HG03457 (cell line): ENCODE results near the gene NXPH1.

Source experiments
- ATAC-seq: cut with Tn5 transposase; IDR thresholded peaks from one replicate; pipeline ENCODE4 v1.9.1; 2021; ENCODE audit warnings: moderate number of reproducible peaks; ENCODE audit not compliant: unreplicated experiment

The NXPH1 gene

DNA sequence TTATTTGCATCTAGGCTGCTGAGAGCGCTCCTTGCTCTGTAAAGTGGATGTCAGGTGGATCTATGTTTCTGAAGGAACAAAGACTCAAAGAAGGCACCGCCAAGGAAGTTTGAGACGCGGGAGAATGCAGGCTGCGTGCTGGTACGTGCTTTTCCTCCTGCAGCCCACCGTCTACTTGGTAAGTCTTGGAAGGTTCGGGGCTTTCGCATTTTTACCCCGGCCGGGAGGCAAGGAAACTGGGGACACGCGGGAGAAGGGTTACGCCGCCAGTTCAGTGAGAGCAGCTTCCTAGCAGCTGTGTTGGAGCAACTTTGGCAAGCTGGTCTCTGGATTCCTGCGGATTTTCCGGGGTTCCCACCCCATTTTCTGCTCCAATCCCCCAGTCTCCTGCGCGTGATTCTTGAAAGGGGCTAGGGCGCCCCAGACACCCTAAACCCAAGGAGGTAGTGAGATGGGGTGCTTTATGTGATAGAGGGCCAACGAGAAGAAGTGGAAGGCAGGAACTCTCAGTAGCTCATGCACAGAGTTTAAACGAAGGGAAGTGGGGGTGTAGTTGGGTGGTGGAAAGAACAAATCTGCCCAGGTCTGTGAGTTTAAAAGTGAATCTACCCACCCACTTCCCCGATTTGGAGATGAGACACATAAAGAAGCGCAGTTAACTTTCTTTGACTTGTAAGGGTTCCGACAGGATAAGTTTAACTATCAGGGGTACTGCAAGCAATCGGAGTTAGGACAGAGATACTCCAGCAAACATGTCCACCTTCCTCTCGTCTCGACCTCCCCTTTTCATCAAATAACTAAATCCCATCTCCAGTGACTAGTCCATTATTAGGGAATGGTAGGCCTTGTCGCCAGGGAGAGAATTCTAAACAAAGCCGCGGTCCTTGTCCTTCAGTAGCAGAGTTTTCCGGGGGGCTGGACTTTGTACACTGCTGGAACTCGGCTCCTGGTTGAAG is 2.5 kb downstream of the NXPH1 start:
- no peak for ATAC-seq

DNA sequence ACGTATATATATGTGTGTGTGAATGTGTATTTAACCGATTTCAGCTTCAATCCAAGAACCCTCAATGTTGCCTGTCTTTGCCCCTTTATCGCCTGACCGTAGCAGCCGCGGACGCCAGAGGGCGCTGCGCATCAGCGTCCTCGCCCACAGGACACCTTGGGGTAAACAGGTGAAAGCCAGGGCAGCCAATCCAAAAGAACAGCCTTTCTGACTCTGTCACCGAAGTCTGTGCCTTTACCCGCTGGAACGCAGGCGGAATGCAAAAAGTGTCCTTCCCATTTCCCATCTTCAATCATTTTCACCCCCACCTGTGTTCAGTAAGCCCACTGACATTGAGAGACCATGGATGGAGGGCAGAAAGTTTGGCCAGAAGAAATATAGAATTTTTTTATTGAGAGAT is 3.6 kb downstream of the NXPH1 start:
- no peak for ATAC-seq

DNA sequence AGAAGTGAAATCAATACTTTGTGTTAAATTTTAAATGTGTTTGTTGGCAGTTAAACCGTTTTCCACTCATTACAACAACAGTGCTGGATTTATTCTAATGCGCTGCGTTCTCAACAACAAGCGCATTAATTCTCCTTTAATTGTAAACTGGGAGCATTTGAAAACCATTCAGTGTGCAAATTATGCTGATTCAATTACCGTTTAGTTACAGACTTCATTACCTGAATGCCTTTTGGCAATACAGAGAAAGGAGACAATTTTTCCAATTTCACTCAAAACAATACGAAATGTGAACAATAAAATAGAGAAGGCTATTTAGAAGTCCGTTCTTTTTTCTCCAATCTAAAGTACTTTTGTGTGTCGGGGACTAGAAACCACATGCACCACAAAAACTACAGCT is 4.2 kb downstream of the NXPH1 start:
- no peak for ATAC-seq

DNA sequence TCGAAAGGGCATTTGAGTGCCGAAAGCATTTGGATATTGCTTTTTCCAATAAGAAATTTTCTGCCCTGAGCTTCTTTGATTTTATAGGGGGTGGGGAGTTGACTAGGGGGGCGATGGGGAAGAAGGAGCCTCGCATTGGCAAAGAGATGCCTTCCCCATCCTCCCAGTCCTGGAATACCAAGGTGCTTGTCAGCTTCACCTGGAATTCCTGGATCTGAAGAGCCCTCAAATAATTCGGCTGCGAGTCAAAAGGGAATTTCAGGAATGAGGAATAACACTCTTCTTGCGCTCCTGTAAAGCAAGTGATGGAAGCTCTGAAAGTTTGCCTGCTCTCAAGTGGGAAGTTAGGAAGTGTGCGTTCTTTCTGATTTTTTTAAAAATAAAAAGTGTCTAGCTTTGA is 7.3 kb downstream of the NXPH1 start:
- no peak for ATAC-seq

DNA sequence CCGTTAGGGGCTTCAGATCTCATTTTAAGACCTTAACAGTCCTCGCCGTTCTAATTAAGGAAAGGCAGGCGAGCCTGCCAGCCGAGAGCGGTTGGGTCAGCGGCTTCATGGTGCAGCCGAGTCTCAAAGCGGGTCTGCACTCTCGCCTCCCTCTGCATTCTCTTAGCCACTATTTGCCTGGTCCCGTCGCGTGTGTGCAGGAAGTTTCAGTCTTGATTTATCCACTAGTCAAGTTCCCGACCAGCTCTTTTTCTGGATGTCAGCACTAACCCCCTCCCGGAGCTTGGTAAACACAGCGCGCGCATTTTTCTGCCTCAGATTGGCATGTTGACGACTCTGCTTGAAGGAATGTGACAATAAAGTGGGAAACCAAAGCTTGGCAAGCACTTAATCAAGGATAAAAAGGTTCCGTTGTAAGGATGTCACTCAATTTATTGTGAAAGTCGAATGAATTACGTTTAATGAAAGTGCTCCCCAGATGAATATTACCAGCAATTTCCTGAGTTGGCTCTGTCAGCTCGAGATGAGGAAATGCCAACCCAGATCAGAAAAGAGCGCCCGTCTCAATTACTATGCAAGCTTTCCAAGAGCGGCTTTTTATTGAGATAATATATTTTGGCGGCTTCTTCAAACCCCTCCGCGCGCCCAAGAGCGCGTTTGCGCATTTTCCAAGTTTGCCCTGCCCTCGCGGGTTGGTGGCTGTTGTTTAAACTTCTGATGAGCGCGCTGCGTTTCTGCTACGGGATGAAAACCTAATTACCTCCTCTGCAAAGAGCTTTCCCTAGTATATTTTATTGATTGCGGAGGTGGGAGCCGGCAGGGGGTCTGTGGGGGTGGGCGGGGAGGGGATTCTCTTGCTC is 7.9 kb downstream of the NXPH1 start:
- no peak for ATAC-seq

DNA sequence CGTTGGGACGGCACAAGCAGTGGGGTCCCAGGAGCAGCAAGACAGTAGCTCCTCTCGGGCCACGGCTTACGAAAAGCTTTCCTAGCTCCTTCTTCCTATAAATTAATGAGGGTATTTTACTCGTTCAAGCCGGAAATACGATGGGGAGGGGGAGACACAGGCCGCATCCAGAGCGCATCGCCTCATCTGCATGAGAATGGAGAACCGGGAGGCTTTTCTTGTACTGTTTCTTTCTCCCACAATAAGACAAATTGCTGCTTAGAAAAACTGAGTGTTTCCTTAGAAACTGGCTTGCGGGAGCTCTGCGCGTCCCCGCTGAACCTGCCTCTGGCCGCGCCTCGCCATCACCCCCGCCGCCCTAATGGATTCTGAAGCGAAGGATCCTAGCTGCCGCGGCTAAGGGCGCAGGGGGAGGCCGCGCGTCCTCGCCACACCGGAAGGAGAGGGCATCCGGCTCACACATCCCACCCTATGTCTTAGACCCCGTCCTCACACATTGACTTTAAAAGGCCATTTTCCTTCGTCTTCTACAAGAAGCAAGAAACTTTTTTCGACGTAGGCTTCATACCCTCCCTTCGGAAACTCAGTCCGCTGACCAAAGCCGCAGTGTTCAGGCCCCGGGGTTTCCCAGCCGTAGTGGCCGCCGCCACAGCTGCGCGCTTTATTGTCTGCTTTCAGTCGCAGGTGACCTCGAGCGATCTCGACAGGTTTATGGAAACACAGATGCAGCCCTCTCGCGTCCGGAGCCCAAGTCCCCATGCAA is 8.8 kb downstream of the NXPH1 start:
- ATAC-seq = no peak

DNA sequence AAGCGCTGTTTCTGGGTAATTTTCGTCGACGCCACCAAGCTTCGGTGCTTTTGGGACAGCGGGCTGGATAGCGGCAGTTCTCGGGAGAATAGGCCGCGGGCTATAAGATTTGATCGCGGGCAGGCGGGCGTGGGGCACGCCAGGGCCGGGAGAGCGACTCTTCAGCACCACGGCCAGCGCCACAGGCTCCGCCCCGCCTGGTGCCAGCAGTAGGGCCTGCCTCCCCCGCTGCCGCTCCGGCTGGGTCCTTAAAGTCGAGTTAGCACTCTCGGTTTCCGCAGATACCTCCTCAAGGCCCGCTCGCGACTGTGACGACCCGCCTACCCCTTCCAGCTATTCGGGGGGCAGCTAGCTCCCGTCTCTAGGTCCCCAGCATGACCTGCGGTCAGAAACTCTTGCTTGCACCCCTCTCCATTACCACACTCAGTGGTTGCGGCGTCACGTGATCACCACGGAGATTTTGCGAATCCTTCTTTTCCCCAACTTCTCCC is 9.4 kb downstream of the NXPH1 start:
- no peak for ATAC-seq

DNA sequence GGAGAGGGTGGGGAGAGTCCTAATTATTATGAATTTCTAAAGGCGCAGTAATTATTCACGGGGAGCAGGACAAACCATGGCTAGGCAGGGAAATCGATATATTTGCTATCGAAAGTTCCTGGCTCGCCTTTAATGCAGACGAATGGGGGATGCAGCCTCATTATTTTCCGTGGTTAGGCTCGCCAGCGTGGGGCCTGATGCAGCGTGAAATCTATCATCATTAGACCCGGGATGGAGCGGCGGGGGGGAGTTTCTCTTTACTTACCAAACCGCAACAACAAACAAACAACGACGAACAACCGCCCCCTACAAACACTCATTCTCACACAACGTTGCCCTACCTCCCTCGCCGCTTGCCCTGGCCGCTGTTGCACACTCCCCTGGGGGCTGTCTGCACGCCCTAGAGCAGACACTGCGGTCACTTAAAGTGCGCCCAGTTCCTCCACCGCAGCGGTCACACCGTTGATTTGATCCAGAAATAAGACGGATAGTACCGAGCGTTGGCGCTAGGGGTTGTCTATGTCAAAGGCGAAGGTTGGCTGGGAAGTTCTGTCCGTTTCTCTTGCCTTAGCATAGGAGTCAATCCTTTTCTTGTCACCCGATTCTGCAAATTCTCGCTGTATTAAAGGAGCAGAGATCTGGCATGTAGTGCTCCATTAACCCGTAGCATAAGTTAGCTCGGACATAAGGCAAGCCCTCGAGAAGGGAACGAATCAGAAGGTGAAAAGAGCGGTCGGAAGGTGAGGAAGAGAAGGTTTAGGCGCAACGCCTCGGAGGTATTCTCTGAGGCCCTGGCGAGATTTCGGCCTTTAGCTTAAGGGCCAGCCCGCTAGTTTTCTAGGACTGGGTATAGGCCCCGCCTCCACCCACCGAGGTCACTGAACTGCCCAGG is 10.4 kb downstream of the NXPH1 start:
- ATAC-seq = no peak

DNA sequence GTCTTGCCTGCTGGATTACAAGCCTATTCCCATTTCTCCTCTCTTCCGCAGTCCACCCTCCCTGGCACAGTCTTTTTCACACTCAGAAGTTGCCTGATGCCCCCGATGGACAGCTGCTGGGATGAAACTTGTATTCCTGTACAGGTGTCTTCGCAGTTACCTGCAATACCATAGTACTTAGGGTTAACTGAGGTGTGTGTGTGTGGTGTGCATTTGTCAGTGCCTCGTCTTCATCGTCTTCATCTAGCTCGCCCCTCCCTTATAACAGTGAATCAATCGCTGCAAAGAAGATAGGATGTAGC is 11.0 kb downstream of the NXPH1 start:
- ATAC-seq = no peak

DNA sequence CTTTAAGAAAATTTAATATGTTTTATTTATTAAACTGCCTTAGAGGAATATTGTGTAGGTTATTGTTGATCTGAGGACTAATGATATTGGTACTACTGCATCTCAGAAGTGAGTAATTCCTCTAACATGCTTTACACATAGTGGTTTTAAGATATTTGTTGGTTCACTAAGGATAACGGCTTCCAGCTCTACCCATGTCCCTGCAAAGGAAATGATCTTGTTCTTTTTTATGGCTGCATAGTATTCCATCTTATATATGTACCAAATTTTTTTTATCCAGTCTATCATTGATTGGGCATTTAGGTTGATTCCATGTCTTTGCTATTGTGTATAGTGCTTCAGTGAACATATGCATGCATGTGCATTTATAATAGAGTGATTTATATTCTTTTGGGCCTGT is 20.1 kb downstream of the NXPH1 start:
- no peak for ATAC-seq

DNA sequence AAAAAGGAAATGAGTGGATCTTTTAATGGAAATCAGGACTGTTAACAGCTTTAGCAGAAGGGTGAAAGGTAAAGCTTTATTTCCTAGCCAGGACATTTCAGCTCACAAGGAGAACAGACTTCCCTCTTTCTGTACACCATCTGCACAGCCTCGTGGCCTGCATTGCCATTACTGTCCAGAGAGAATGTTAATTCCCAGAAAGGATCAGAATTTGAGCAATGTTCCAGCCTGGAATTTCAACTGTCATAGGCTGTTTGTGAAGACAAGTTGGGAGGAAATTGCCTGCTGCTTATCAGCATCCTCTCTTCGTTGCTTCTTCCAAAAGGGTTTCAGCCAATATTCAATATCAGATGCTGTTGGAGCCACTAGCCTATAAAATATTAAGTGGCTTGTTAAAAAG is 22.0 kb downstream of the NXPH1 start:
- no peak for ATAC-seq

DNA sequence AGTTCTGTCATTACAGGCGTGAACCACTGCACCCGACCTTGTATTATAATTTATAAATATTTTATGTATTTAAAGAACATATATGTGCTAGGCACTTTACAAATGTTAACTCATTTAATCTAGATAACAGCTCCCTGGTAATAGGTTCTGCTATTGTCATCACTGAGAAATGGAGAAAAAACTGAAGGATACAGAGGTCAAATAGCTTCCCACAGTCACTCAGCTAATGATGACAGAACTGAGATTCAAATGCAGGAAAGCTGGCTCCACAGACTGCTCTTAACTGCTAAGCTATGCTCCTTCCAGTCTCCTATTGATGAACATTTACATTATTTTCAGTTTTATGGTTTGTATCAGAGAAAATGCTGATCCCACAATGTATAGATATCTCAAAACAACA is 28.9 kb downstream of the NXPH1 start:
- ATAC-seq = no peak

DNA sequence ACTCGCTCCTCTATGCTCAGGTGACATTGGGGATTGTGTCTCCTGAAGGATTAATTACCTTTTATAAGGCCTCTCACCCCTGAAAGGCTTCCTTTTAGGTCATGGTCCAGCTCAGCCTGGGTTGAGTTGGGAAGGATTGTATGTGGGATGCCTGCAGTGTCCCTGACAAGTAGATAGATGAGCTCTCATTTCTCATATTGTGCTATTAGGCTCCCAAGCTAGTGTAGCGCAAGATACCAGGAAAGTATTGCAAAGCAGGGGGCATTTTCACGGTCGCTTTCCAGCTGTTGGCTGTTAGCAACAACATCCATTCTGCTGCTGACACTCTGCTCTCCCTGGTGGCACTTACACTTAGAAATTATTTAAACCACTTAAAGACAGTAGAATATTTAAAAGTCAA is 31.9 kb downstream of the NXPH1 start:
- ATAC-seq = no peak

DNA sequence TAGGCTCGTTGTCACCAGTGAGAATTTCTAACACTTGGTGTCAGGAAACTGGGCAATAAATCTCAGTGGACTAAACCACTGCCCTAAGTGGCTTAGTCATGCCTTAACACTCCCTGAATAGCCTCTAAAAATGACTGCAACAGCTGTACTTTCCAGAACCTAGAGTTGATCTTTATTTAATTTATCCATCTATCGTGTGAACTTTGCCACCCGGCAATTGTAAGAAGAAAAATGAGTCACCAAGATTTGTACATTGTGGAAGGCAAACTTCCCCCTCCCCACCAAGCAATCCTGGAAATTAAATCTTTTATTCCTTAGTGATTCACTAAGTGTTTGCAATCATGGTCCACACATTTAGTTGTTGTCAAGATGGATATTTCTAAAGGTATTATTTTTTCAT is 47.1 kb downstream of the NXPH1 start:
- ATAC-seq = no peak

DNA sequence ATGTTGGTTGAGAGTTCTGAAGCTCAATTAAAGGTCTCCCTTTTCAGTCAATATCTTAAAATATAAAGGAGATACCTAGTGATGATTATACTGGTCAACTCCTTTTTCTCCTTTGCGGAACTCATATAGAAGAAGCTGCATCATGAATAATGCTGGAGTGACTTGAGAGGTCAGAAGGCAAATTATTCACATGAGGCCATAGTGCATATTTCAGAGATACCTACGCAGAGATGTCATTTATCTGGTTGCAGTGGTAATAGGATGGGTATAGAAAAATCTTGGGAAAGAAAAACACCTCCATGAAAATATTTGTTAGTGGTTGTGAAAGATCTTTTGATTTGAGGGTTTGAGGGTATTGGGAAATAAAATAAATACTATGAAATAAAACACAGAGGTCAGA is 47.7 kb downstream of the NXPH1 start:
- no peak for ATAC-seq

DNA sequence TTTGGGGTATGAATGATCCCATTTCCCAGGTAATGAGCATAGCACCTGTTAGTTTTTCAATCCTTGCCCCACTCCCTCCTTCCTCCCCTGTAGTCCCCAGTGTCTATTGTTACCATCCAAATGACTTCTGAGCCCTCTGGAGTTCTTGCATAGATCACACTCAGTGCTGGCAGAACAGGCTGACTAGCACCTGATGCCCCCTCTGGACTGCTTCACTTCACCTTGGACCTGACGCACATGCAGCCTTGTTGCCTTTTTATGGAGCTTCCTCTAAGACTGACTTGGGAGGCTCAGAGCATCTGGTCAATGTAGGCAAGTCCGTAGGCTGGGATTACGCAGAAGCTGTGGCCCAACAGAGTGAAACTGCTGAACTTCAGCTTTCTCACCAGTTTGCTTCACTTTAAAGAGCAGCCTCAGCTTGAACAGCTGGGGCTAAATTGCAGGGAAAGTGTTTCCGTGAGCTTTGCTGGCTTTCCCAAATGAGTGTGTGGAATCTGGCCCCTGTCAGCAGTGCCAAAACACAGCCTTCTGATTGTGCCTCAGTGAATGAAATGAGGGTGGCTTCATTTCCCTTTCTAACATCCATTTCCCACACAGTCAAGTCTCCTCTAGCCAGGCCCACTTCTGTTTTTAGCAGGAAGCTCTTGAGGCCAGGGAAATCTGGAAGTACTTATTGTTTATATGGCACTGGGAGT is 48.5 kb downstream of the NXPH1 start:
- ATAC-seq = no peak

DNA sequence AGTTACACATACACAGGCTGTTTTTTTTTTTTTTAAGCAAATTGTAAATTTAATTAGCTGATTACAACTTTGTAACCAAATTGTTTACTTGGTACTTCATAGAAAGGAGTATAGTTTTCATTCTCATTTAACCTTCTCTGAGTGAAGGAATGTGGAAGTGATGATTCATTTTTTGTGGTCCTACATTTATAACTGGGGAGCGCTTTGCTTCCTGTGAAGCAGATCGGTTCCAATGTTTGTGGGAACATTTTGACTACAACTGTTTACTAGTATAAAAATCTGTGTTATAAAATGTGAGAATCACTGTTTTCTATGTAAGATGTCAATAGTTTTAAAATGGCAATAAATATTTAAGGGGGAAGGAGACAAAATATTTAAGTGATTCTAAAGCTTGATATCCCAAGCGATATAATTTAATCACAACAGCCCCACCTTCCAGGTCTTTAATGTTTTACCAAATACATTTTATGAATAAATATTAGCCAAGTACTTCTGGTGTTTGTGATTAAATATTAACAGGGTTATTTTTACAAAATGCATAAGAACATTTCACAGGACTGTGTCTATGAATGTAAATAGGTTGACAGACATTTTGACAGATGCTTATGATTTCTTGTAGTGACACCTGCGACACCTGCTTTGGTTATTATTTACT is 57.1 kb downstream of the NXPH1 start:
- no peak for ATAC-seq

DNA sequence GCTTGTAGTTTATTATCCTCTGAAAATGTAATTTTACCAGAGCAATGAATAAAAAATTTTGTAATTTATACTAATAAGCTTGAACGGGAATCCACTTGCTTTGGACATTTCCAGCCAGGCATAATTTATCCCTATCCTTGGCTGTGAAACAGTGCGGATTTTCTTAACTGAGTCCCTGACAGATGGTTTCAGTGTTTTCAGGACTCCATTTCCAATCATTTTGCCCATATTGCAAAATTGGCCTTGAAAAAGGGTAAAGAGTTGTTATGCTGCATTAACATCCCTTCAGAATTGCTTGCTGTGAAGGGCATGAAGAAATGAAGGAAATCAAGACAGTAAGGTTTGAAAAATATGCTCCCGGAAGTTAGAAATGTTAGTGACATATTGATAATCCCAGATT is 57.7 kb downstream of the NXPH1 start:
- ATAC-seq = no peak
